ENCODE measurements around the gene RAD51B. TPM values are rescaled to one million over a fixed set of nuclear protein-coding genes. Genes with fewer than 3 reads are reported as not detected.

Gene RAD51B
- total RNA-seq, 1 experiment from 2014 or later: 8.5 TPM

DNA sequence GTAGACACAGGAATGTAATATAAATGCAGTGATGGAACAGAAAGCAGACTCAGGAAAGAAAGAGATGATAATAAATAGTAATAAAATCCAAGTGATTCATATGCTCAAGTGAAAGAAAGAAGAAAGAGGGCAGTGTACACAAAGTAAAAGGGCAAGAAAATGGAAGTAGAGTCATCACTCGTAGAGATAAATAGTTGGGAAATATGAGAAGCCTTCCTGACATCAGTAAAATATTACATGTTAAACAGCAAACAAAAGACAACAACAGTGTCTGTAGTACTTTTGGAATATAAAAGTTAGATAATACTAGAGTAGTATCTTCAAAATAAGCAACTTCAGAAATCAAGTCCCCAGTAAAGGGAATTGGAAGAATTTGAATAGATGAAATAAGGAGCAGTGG is 412.3 kb downstream of the RAD51B start:
- in situ Hi-C loops (cut with HindIII; ENCODE audit: low pct_unique_long_range_greater_than_20kb, low sequenced_read_pairs): no loop called here
- H3K4me3 ChIP-seq (ENCODE audit: low read depth in 2 of 2, low read length in 2 of 2): no peak overlapping the region
- peak overlapping the region; percentile 93 for H3K27ac ChIP-seq (ENCODE audit: low read length)
- ChIA-PET POLR2A (no interaction called here), CTCF (no interaction called here)
- ATAC-seq (no peak), DNase-seq (ENCODE audit: low read depth, low spot score) (no peak)
- H3K4me1 ChIP-seq (ENCODE audit: control insufficient read depth, insufficient read depth, low read length): peaks cover 32% of the 10 kb centered on the region
- intact Hi-C loops (cut with micrococcal nuclease; ENCODE audit: unreplicated experiment): loop anchor here (10.0 kb wide), 1 partner anchor 87 kb away; no protein-coding TSS in a partner anchor
- no peaks in the 10 kb centered on the region for H3K36me3 ChIP-seq (ENCODE audit: control insufficient read depth, insufficient read depth, low read length)
- BruUV-seq (replicated peaks): no TSS peak
- H3K27me3 ChIP-seq (ENCODE audit: control insufficient read depth, insufficient read depth, low read length): no peaks in the 10 kb centered on the region
- TF ChIP-seq TCF7L2 (IDR thresholded peaks at IDR 0.05; ENCODE audit: low read depth, low read length): no peak
- TF ChIP-seq, protein P1, sequence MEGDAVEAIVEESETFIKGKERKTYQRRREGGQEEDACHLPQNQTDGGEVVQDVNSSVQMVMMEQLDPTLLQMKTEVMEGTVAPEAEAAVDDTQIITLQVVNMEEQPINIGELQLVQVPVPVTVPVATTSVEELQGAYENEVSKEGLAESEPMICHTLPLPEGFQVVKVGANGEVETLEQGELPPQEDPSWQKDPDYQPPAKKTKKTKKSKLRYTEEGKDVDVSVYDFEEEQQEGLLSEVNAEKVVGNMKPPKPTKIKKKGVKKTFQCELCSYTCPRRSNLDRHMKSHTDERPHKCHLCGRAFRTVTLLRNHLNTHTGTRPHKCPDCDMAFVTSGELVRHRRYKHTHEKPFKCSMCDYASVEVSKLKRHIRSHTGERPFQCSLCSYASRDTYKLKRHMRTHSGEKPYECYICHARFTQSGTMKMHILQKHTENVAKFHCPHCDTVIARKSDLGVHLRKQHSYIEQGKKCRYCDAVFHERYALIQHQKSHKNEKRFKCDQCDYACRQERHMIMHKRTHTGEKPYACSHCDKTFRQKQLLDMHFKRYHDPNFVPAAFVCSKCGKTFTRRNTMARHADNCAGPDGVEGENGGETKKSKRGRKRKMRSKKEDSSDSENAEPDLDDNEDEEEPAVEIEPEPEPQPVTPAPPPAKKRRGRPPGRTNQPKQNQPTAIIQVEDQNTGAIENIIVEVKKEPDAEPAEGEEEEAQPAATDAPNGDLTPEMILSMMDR (IDR thresholded peaks at IDR 0.05): no peak
- TF ChIP-seq REST (IDR thresholded peaks at IDR 0.05; ENCODE audit: insufficient read depth in 1 of 2, low read depth in 2 of 2, low read length in 1 of 2): no peak
- TF ChIP-seq POLR2AphosphoS5 (IDR thresholded peaks at IDR 0.05; ENCODE audit: low read depth, low read length): no peak
- TF ChIP-seq SIN3A (IDR thresholded peaks at IDR 0.05; ENCODE audit: borderline replicate concordance, insufficient read depth, low read depth, low read length): no peak
- H3K9me3 ChIP-seq (ENCODE audit: control insufficient read depth, insufficient read depth, low read depth, low read length): 0 out of 2 replicates have a peak, but pooled peaks cover 3% of the 10 kb centered on the region

- DNase-seq (ENCODE audit: low read depth, low spot score) (peak; percentile 91), ATAC-seq (peak; percentile 97)
- POLR2A ChIA-PET: no interaction called here
- intact Hi-C loops (cut with micrococcal nuclease; ENCODE audit: unreplicated experiment): loop anchor here (10.0 kb wide), 1 partner anchor 88 kb away; no protein-coding TSS in a partner anchor
- in situ Hi-C loops (cut with HindIII; ENCODE audit: low pct_unique_long_range_greater_than_20kb, low sequenced_read_pairs): no loop called here
- TF ChIP-seq POLR2AphosphoS5 (IDR thresholded peaks at IDR 0.05; ENCODE audit: low read depth, low read length) (peak; percentile 69; the same call in 1 of the 2 replicates), REST (IDR thresholded peaks at IDR 0.05; ENCODE audit: insufficient read depth in 1 of 2, low read depth in 2 of 2, low read length in 1 of 2) (no peak), SIN3A (IDR thresholded peaks at IDR 0.05; ENCODE audit: borderline replicate concordance, insufficient read depth, low read depth, low read length) (no peak), TCF7L2 (IDR thresholded peaks at IDR 0.05; ENCODE audit: low read depth, low read length) (peak; percentile 90)
- TF ChIP-seq, protein P1 (IDR thresholded peaks at IDR 0.05): no peak
- Histone ChIP-seq H3K27ac (ENCODE audit: low read length) (peak overlapping the region; percentile 93), H3K27me3 (ENCODE audit: control insufficient read depth, insufficient read depth, low read length) (no peaks in the 10 kb centered on the region), H3K4me1 (ENCODE audit: control insufficient read depth, insufficient read depth, low read length) (peaks cover 32% of the 10 kb centered on the region), H3K36me3 (ENCODE audit: control insufficient read depth, insufficient read depth, low read length) (no peaks in the 10 kb centered on the region), H3K4me3 (ENCODE audit: low read depth in 2 of 2, low read length in 2 of 2) (no peak overlapping the region), H3K9me3 (ENCODE audit: control insufficient read depth, insufficient read depth, low read depth, low read length) (0 out of 2 replicates have a peak, but pooled peaks cover 3% of the 10 kb centered on the region)
- no TSS peak for BruUV-seq (replicated peaks)
- CTCF ChIA-PET: no interaction called here
Observed at GRCh38 chr14:68232300-68233055, 412.9 kb downstream of the RAD51B start.
